K562 (cell line): ENCODE results near the gene NKX6-2. TPM values are rescaled to one million over a fixed set of nuclear protein-coding genes. Genes with fewer than 3 reads are reported as not detected.

Experiments used
- ATAC-seq: fragments of 200-7000 bp; cut with Tn5 transposase; 3 replicates; pipeline ENCODE4 v1.9.1; 2020; ENCODE audit warnings: moderate library complexity
- BruUV-seq: library from RNA; stranded (reverse); fragments of 400-500 nt; replicated peaks from 2 replicates; lab custom pipeline; 2021; lab: Mats Ljungman, UMichigan
- CTCF ChIA-PET: fragments of 300-600 bp; formaldehyde crosslinking; extraction: SDS; loops from one replicate; lab custom pipeline; 2021; ENCODE audit warnings: low intra/inter-chr PET ratio; lab: Yijun Ruan, JAX
- POLR2A ChIA-PET: fragments of 300-600, 350-650 bp; sonication (Branson Sonifier 250); formaldehyde crosslinking; extraction: SDS; loops from one replicate; lab custom pipeline; 2021; ENCODE audit warnings: antibody characterized with exemption, inconsistent platforms; lab: Yijun Ruan, JAX
- DNase-seq, 4 experiments: peaks; one replicate each; pipeline versions ENCODE4 v3.0.0 to v3.0.0-alpha.2; 2011 to 2018; ENCODE audit warnings: low spot score in 3 of 4, mixed read lengths in 3 of 4; ENCODE audit errors: extremely low read depth in 1 of 4
- FAIRE-seq: peaks from 2 replicates; lab custom pipeline; 2011; peaks lifted over from hg19 to GRCh38; lab: Jason Lieb, UNC
- H2AFZ ChIP-seq: 2 replicates; pipeline ENCODE4 v1.6.0; 2011; ENCODE audit warnings: low read depth, low read length, control low read depth, inconsistent platforms
- H3K27ac ChIP-seq: fragments of 200-600 bp; 3 replicates; pipeline ENCODE4 v1.8.0; 2011; ENCODE audit warnings: low read depth, mild to moderate bottlenecking, control low read depth, inconsistent platforms, low read length, moderate library complexity, mixed read lengths; ENCODE audit errors: extremely low read depth
- H3K27me3 ChIP-seq, 2 experiments: fragments of 300-600 bp in 1 of 2; 2 replicates in 1 of 2; 3 replicates in 1 of 2; pipeline versions ENCODE4 v1.6.0 to v1.8.0; 2011; ENCODE audit warnings: inconsistent platforms in 2 of 2, low read length in 2 of 2, mild to moderate bottlenecking in 1 of 2, mixed read lengths in 1 of 2, moderate library complexity in 1 of 2; ENCODE audit not compliant: control insufficient read depth in 2 of 2, insufficient read depth in 2 of 2
- H3K36me3 ChIP-seq: fragments of 300-600 bp; 3 replicates; pipeline ENCODE4 v1.8.0; 2011; ENCODE audit warnings: mild to moderate bottlenecking, low read length, inconsistent platforms; ENCODE audit not compliant: control insufficient read depth, insufficient read depth
- H3K4me1 ChIP-seq, 2 experiments: fragments of 200-600 bp in 1 of 2; replicated peaks in 1 of 2; 2 replicates in 1 of 2; 3 replicates in 1 of 2; pipeline versions ENCODE4 v1.5.1 to v1.8.0; 2011; ENCODE audit warnings: inconsistent platforms in 2 of 2, low read length in 2 of 2, mild to moderate bottlenecking in 1 of 2, mixed read lengths in 1 of 2, moderate library complexity in 1 of 2; ENCODE audit not compliant: control insufficient read depth in 2 of 2, insufficient read depth in 2 of 2
- H3K4me2 ChIP-seq: 2 replicates; pipeline ENCODE4 v1.6.1; 2011; ENCODE audit warnings: low read length, control low read depth, inconsistent platforms, mixed read lengths; ENCODE audit not compliant: insufficient read depth
- H3K4me3 ChIP-seq: fragments of 200-600 bp; sonication (generic), shearing (Covaris generic); 2 replicates; pipeline ENCODE4 v1.5.1; 2016; ENCODE audit warnings: control low read depth, inconsistent platforms
- H3K79me2 ChIP-seq: fragments of 200-600 bp; 3 replicates; pipeline ENCODE4 v1.8.0; 2011; ENCODE audit warnings: low read length, inconsistent platforms; ENCODE audit not compliant: control insufficient read depth, insufficient read depth
- H3K9ac ChIP-seq, 2 experiments: 2 replicates each; pipeline versions ENCODE4 v1.6.0 to v1.6.1; 2011; ENCODE audit warnings: low read depth in 2 of 2, low read length in 2 of 2, control low read depth in 1 of 2, inconsistent platforms in 1 of 2, mild to moderate bottlenecking in 1 of 2, mixed read lengths in 1 of 2; ENCODE audit not compliant: insufficient read depth in 1 of 2
- H3K9me1 ChIP-seq: one replicate; pipeline ENCODE4 v1.6.0; 2011; ENCODE audit warnings: inconsistent platforms, mild to moderate bottlenecking, low read length, moderate library complexity; ENCODE audit not compliant: control insufficient read depth, insufficient read depth
- H3K9me3 ChIP-seq: replicated peaks from 2 replicates; pipeline ENCODE4 v1.5.1; 2011; ENCODE audit warnings: low read depth, low read length, inconsistent platforms; ENCODE audit not compliant: control insufficient read depth, insufficient read depth
- H4K20me1 ChIP-seq: replicated peaks from 2 replicates; pipeline ENCODE4 v1.6.1; 2011; ENCODE audit warnings: low read length, inconsistent platforms, mixed read lengths; ENCODE audit not compliant: control insufficient read depth, insufficient read depth
- CBFA2T2 ChIP-seq: fragments of 450-650 bp; conservative IDR thresholded peaks from 2 replicates; pipeline ENCODE4 v1.6.1; 2017; ENCODE audit warnings: mild to moderate bottlenecking
- CBX2 ChIP-seq: fragments of 200-600 bp; sonication (generic); IDR thresholded peaks from one replicate; pipeline ENCODE4 v1.6.1; 2012; ENCODE audit warnings: mild to moderate bottlenecking, low read length, inconsistent platforms; ENCODE audit not compliant: insufficient read depth, poor library complexity, severe bottlenecking
- HLTF ChIP-seq: fragments of 450-650 bp; IDR thresholded peaks from 2 replicates; pipeline ENCODE4 v1.6.1; 2016
- HSF4 ChIP-seq: fragments of 250-450 bp; sonication (Bioruptor Pico); IDR thresholded peaks from 2 replicates; pipeline ENCODE4 v2.1.2; 2022; ENCODE audit warnings: mild to moderate bottlenecking, moderate library complexity, borderline replicate concordance
- NELFE ChIP-seq: IDR thresholded peaks from 2 replicates; pipeline ENCODE4 v1.6.1; 2011; ENCODE audit warnings: mild to moderate bottlenecking; ENCODE audit not compliant: insufficient read depth, insufficient read length
- PHF21A ChIP-seq: fragments of 450-650 bp; IDR thresholded peaks from 2 replicates; pipeline ENCODE4 v1.6.1; 2017; ENCODE audit warnings: low read depth, borderline replicate concordance
- RBM14 ChIP-seq: fragments of 200-400 bp; formaldehyde crosslinking; IDR thresholded peaks from 2 replicates; pipeline ENCODE4 v1.6.1; 2018; ENCODE audit warnings: low read depth, mild to moderate bottlenecking, low read length, moderate library complexity, borderline replicate concordance; ENCODE audit not compliant: insufficient read depth
- RBM25 ChIP-seq: fragments of 200-400 bp; formaldehyde crosslinking; IDR thresholded peaks from 2 replicates; pipeline ENCODE4 v1.6.1; 2018; ENCODE audit warnings: low read length, low read depth, moderate library complexity; ENCODE audit not compliant: severe bottlenecking
- RFX1 ChIP-seq: fragments of 450-650 bp; IDR thresholded peaks from 2 replicates; pipeline ENCODE4 v1.6.1; 2016; ENCODE audit warnings: mild to moderate bottlenecking, moderate library complexity
- SRSF9 ChIP-seq: fragments of 200-400 bp; formaldehyde crosslinking; IDR thresholded peaks from 2 replicates; pipeline ENCODE4 v1.6.1; 2017; ENCODE audit warnings: low read depth, low read length, borderline replicate concordance
- ZKSCAN3 ChIP-seq: fragments of 250-450 bp; sonication (Bioruptor Pico); IDR thresholded peaks from 2 replicates; pipeline ENCODE4 v1.4.0; 2020
- ZNF282 ChIP-seq: sonication (generic); formaldehyde crosslinking; IDR thresholded peaks from 2 replicates; pipeline ENCODE4 v1.8.1; 2023; ENCODE audit warnings: missing genetic modification reagents
- ZNF75A ChIP-seq: fragments of 450-650 bp; formaldehyde crosslinking; IDR thresholded peaks from 2 replicates; pipeline ENCODE4 v1.4.0; 2020; ENCODE audit warnings: mild to moderate bottlenecking
- WGBS: fragments of 100-300 bp; shearing (Covaris generic); methylation state at CpG from one replicate; pipeline ENCODE4 v1.1.6; 2016; ENCODE audit warnings: low coverage, mixed read lengths; ENCODE audit not compliant: insufficient coverage; ENCODE audit errors: missing lambda C conversion rate; 5-methylcytosine and 5-hydroxymethylcytosine counted together
- in situ Hi-C: fragments of 300-500 bp; cut with MboI; formaldehyde crosslinking; loops from 4 replicates; pipeline ENCODE4 v1.15.0; 2018; ENCODE audit warnings: inconsistent platforms, mixed read lengths
- intact Hi-C: fragments of 100-400 bp; cut with micrococcal nuclease; formaldehyde crosslinking; loops from 2 replicates; pipeline ENCODE4 v1.14.2; 2022
- polyA plus RNA-seq, 8 experiments: library from polyadenylated mRNA; depleted of rRNA in 4 of 8; stranded (reverse) in 5 of 8; unstranded in 3 of 8; fragments of >200 nt; fragmentation: Nextera tagmentation in 2 of 8; fragmentation: Illumina TruSeq in 1 of 8; extraction: Ambion mirVana in 2 of 8; extraction: Trizol in 1 of 8; gene quantifications; 2 replicates each; pipeline versions ENCODE4 v1.2.1 to v1.2.3, GENCODE V29; 2011 to 2014; ENCODE audit warnings: inconsistent platforms in 1 of 8, missing spikeins in 1 of 8
- total RNA-seq, 7 experiments: library from RNA; depleted of rRNA in 6 of 7; stranded (reverse); fragments of >200 nt in 6 of 7; fragmentation: Illumina TruSeq in 2 of 7; extraction: Trizol in 2 of 7; gene quantifications; 2 replicates each; pipeline versions ENCODE4 v1.2.1 to v1.2.3, GENCODE V29; 2011 to 2021; ENCODE audit warnings: low replicate concordance in 1 of 7
- TF ChIP-seq, protein P1 (sequence below): IDR thresholded peaks from 2 replicates; pipeline ENCODE4 v1.6.1; 2012; ENCODE audit warnings: low read depth, low read length, improper control_type of control experiment, borderline replicate concordance

NKX6-2 gene
- total and polyA plus RNA-seq, 9 of the 15 experiments (the other 6 are each of a cell fraction or from before 2014, with no cell fraction given), result 1.0 to 1.6 TPM; not detected in 7

- POLR2A ChIA-PET, result interaction anchor here (1.0 kb wide), 1 partner anchor 175 kb away, joined by 3 read pairs; no protein-coding TSS in a partner anchor
- H4K20me1 ChIP-seq, result no peaks in the 10 kb centered on the region
- H3K4me1 ChIP-seq, result peaks cover 0 to 7% of the 10 kb centered on the region in 2 experiments; a peak in 2 of 5 replicates
- DNase-seq (no peak), ATAC-seq (no peak), FAIRE-seq (no peak)
- CTCF ChIA-PET, result no interaction called here
- no peak overlapping the region for H3K9ac ChIP-seq
- H3K4me2 ChIP-seq, result no peak overlapping the region
- no peaks in the 10 kb centered on the region for H3K36me3 ChIP-seq
- BruUV-seq, result no TSS peak
- H2AFZ ChIP-seq, result no peak overlapping the region
- no peak overlapping the region for H3K27ac ChIP-seq
- no peak for TF ChIP-seq RBM14
- no peak for TF ChIP-seq CBX2
- TF ChIP-seq PHF21A, result no peak
- no peak for TF ChIP-seq ZNF75A (CRISPR knock-in tag)
- no peak for TF ChIP-seq CBFA2T2
- no peak for TF ChIP-seq RFX1
- no peak for TF ChIP-seq HSF4 (CRISPR knock-in tag)
- TF ChIP-seq ZKSCAN3, result no peak
- TF ChIP-seq RBM25, result no peak
- TF ChIP-seq HLTF, result no peak
- TF ChIP-seq NELFE, result no peak
- TF ChIP-seq, protein P1, sequence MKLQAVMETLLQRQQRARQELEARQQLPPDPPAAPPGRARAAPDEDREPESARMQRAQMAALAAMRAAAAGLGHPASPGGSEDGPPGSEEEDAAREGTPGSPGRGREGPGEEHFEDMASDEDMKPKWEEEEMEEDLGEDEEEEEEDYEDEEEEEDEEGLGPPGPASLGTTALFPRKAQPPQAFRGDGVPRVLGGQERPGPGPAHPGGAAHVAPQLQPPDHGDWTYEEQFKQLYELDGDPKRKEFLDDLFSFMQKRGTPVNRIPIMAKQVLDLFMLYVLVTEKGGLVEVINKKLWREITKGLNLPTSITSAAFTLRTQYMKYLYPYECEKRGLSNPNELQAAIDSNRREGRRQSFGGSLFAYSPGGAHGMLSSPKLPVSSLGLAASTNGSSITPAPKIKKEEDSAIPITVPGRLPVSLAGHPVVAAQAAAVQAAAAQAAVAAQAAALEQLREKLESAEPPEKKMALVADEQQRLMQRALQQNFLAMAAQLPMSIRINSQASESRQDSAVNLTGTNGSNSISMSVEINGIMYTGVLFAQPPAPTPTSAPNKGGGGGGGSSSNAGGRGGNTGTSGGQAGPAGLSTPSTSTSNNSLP, result no peak
- TF ChIP-seq SRSF9, result no peak
- no peak for TF ChIP-seq ZNF282 (CRISPR knock-in tag)
- no peak overlapping the region for H3K4me3 ChIP-seq
- in situ Hi-C loops (no loop called here), intact Hi-C loops (loop anchor here (10.0 kb wide), 1 partner anchor 145 kb away; no protein-coding TSS in a partner anchor)
- H3K9me3 ChIP-seq, result no peaks in the 10 kb centered on the region
- H3K79me2 ChIP-seq, result no peaks in the 10 kb centered on the region
- H3K27me3 ChIP-seq, result peaks cover 2 to 30% of the 10 kb centered on the region in 2 experiments; a peak in 3 of 5 replicates
- WGBS, result 16% methylated on average over 7 of the region's 11 CpGs
- no peaks in the 10 kb centered on the region for H3K9me1 ChIP-seq
These were observed 13.9 kb upstream of the NKX6-2 start for GRCh38 chr10:132799865-132800264.
